ENCODE data around the gene PVALB.

PVALB gene

DNA sequence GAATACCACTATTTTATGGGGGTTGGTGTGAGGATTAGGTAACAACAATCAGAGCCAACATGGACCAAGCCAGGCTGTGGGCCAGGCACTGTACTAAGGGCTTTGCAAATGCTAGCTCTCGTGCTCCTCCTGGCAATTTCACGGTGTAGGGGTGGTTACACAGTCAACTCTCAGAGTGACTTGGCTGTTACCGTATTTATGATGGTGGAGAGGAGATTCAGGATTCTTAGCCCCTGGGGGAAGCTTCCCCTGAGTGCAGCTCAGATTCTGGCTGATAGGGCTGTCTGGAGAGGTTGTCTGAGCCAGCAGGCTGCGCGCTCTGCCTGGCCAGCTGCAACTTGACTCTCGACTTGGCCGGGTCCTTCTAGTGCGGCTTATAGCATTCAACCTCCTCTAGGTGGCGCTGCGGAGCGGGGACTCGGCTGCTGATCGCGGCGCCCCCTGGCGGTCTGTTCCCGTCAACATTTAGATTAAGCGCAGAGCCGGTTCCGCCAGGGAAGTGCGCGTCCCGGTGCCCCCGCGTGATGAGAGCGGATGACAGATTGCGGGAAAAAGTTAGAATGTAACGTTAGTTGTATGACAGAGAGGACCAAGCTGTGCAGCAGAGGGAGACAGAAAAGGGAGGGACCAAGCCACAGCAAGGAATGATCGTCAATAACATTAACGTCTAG, 39.4 kb upstream of the PVALB start:
- TF ChIP-seq, protein P1, sequence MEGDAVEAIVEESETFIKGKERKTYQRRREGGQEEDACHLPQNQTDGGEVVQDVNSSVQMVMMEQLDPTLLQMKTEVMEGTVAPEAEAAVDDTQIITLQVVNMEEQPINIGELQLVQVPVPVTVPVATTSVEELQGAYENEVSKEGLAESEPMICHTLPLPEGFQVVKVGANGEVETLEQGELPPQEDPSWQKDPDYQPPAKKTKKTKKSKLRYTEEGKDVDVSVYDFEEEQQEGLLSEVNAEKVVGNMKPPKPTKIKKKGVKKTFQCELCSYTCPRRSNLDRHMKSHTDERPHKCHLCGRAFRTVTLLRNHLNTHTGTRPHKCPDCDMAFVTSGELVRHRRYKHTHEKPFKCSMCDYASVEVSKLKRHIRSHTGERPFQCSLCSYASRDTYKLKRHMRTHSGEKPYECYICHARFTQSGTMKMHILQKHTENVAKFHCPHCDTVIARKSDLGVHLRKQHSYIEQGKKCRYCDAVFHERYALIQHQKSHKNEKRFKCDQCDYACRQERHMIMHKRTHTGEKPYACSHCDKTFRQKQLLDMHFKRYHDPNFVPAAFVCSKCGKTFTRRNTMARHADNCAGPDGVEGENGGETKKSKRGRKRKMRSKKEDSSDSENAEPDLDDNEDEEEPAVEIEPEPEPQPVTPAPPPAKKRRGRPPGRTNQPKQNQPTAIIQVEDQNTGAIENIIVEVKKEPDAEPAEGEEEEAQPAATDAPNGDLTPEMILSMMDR (IDR thresholded peaks at IDR 0.05; ENCODE audit: insufficient read depth, low read length, poor library complexity, severe bottlenecking) = peak; percentile 99
- TF ChIP-seq EZH2phosphoT487 (conservative IDR thresholded peaks at IDR 0.05; ENCODE audit: low read length) = no peak
- H3K9ac ChIP-seq (ENCODE audit: low read length) = no peak overlapping the region
- H2AFZ ChIP-seq (ENCODE audit: low read depth, low read length, severe bottlenecking) = no peak overlapping the region
- H4K20me1 ChIP-seq (ENCODE audit: low read depth, low read length) = no peaks in the 10 kb centered on the region
- no peak overlapping the region for H3K4me3 ChIP-seq (ENCODE audit: insufficient read depth, low read length, poor library complexity, severe bottlenecking)
- H3K27ac ChIP-seq (ENCODE audit: low read depth, low read length) = no peak overlapping the region
- no peaks in the 10 kb centered on the region for H3K27me3 ChIP-seq (ENCODE audit: low read length)
- H3K79me2 ChIP-seq (ENCODE audit: insufficient read depth, low read length) = no peaks in the 10 kb centered on the region
- H3K9me2 ChIP-seq (replicated peaks; ENCODE audit: insufficient read depth, low read length) = no peaks in the 10 kb centered on the region
- H3K36me3 ChIP-seq (ENCODE audit: low read length) = no peaks in the 10 kb centered on the region
- H3K9me3 ChIP-seq (ENCODE audit: insufficient read depth, low read length) = no peaks in the 10 kb centered on the region
- peaks cover 23% of the 10 kb centered on the region for H3F3A ChIP-seq (ENCODE audit: insufficient read depth)
- H3K4me2 ChIP-seq (ENCODE audit: low read depth, low read length, poor library complexity, severe bottlenecking) = peak overlapping the region; percentile 43

DNA sequence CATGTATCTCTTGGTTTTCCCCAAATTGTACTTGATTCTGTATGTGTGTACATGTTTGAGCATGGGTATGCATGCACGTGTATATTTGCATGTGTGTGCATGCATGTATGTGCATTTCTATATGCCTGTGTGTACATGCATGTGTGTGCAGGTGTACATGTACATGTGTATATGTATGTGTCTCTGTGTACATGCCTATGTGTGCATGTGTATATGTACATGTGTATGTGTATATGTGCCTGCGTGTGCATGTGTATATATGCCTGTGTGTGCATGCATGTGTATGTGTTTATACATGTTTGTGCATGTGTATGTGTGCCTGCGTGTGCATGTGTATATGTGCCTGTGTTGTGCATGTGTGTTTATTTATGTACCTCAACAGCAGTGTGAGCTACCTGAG, 38.6 kb upstream of the PVALB start:
- H3K27me3 ChIP-seq (ENCODE audit: low read length) = no peaks in the 10 kb centered on the region
- no peaks in the 10 kb centered on the region for H3K79me2 ChIP-seq (ENCODE audit: insufficient read depth, low read length)
- H3K4me3 ChIP-seq (ENCODE audit: insufficient read depth, low read length, poor library complexity, severe bottlenecking) = no peak overlapping the region
- no peaks in the 10 kb centered on the region for H4K20me1 ChIP-seq (ENCODE audit: low read depth, low read length)
- no peaks in the 10 kb centered on the region for H3K36me3 ChIP-seq (ENCODE audit: low read length)
- H3K9me2 ChIP-seq (replicated peaks; ENCODE audit: insufficient read depth, low read length) = no peaks in the 10 kb centered on the region
- no peak for TF ChIP-seq EZH2phosphoT487 (conservative IDR thresholded peaks at IDR 0.05; ENCODE audit: low read length)
- TF ChIP-seq, protein P1 (IDR thresholded peaks at IDR 0.05; ENCODE audit: insufficient read depth, low read length, poor library complexity, severe bottlenecking) = no peak
- H3K9ac ChIP-seq (ENCODE audit: low read length) = no peak overlapping the region
- H3K27ac ChIP-seq (ENCODE audit: low read depth, low read length) = no peak overlapping the region
- peaks cover 20% of the 10 kb centered on the region for H3F3A ChIP-seq (ENCODE audit: insufficient read depth)
- no peak overlapping the region for H2AFZ ChIP-seq (ENCODE audit: low read depth, low read length, severe bottlenecking)
- no peaks in the 10 kb centered on the region for H3K9me3 ChIP-seq (ENCODE audit: insufficient read depth, low read length)
- no peak overlapping the region for H3K4me2 ChIP-seq (ENCODE audit: low read depth, low read length, poor library complexity, severe bottlenecking)

DNA sequence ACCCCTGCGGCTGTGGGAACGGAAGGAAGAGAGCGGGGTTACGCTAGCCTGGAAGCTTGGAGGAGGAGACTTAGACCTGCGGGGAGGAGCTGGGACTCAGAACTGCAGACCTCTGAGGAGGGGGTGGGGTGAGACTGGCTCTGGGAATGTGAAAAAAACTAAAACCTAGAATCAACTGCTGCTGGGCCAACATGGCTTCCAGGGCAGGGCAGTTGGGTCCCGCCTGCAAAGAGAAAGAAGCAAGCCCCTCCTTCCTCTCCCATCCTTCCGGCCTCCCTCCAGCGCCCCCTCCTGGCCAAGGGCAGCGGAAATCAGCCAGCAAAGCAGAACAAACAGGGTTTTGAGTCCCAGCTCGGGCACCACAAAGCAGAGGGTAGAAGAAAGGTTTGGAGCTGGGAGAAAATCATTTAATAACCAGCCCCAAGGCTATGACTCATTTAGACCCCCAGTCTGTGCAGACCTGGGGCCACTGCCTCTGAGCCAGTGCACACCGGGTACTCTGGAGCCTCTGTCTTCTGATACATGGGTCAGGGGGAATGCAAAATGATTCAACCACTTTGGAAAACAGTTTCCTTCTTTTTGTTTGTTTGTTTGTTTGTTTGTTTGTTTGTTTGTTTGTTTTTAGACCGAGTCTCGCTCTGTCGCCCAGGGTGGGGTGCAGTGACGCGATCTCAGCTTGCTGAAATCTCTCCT, 36.7 kb upstream of the PVALB start:
- Histone ChIP-seq H4K20me1 (ENCODE audit: low read depth, low read length) (no peaks in the 10 kb centered on the region), H3K9me3 (ENCODE audit: insufficient read depth, low read length) (no peaks in the 10 kb centered on the region), H3K27ac (ENCODE audit: low read depth, low read length) (no peak overlapping the region), H3K4me3 (ENCODE audit: insufficient read depth, low read length, poor library complexity, severe bottlenecking) (no peak overlapping the region), H3K27me3 (ENCODE audit: low read length) (no peaks in the 10 kb centered on the region), H3K9ac (ENCODE audit: low read length) (no peak overlapping the region), H3K4me2 (ENCODE audit: low read depth, low read length, poor library complexity, severe bottlenecking) (peak overlapping the region; percentile 24), H3K9me2 (replicated peaks; ENCODE audit: insufficient read depth, low read length) (no peaks in the 10 kb centered on the region), H2AFZ (ENCODE audit: low read depth, low read length, severe bottlenecking) (peak overlapping the region; percentile 98), H3K36me3 (ENCODE audit: low read length) (no peaks in the 10 kb centered on the region), H3K79me2 (ENCODE audit: insufficient read depth, low read length) (no peaks in the 10 kb centered on the region), H3F3A (ENCODE audit: insufficient read depth) (peaks cover under 1% of the 10 kb centered on the region)
- TF ChIP-seq, protein P1 (IDR thresholded peaks at IDR 0.05; ENCODE audit: insufficient read depth, low read length, poor library complexity, severe bottlenecking) = peak; percentile 92
- TF ChIP-seq EZH2phosphoT487 (conservative IDR thresholded peaks at IDR 0.05; ENCODE audit: low read length) = no peak
